ENCODE results near the gene SLC35G3. TPM values are rescaled to one million over a fixed set of nuclear protein-coding genes. Genes with fewer than 3 reads are reported as not detected.

The SLC35G3 gene
- not detected in 2 replicates for total RNA-seq

DNA sequence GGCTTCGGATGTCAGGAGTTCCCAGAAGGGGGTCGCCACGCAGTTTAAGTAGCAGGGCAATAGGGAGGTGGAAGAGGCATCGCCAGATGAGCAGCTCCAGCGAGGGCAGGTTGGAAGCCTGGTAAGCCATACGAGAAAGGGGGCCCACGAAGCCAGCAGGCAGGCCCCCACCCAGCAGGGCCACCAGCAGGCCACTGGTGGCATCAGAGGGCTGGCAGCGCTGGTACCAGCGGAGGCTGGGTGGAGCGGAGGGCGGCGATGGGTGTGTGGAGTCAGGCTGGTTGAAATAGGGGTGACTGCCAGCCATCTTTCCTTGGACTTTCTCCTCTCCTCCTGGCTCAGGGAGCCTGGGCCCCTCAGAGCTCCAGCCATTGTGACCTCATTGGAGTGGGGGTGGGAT is at the start of gene SLC35G3:
SLC35G3 (minus strand) TSS at position 393 of the 400 bp plus-strand sequence; CDS start at position 307, 86 bp downstream.

DNA sequence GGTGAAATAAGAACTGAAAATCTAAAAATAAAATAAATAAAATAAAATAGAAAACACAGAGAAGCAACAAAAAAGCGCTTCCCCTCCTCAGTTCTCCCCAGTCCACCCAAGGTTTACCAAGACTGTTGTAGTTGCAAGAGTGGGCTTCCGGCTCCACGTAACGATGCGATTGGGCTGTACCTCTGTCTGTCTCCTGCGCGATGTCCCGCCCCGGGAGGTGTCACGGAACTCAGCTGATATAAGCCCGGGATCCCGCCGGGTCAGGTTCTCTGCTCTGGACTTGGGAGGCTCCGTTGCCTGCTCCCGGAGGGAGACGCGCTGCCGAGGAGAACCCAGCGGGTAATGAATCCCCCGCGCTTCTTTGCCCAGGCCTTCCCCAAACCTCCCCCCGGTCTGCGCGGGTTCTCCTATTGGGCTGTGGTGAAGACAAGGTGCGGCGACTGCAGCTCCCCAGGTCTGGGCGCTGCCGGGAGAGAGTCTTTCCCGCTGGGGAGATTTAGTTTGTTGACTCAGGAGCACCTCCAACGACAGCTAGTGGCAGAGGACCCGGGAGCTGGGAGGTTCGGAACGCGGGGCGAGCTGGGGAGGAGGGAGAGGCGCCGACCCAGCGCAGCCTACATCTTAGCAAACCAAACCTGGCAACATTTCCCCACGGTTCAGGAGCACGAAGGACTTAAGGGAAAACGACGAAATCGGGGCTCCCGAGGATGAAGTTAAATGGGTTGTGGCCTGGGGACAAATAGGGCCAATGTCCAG is 48.8 kb upstream of the SLC35G3 start, which contains the start of gene SLFN5:
SLFN5 (plus strand) TSS at position 268 of the 756 bp plus-strand sequence. CDS start 15,619 bp downstream, outside the sequence.

DNA sequence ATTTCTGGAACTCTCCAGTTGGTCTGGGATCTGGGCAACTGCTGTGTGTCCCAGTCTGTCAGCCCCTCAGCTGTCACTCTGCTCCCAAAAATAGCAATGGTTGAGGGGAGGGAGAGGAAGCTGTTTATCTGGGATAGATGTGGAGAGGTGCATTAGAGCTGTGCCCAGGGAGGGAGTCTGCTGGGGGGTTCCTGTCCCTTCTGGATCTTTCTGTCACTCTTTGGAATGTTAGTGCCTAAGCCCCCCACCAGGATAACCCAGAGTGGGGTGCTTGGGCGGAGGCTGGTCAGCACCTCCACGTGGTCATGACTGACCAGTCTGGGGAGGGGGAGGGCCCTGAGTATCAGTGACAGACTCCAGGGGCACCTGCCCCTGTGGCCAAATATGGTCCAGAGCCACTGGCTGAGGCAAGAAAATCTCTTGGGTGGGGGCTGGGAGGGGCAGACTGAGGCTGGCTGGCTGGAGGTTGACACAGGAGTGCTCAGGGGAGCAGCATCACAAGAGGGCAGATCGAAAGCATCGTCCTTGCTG is 46.8 kb downstream of the SLC35G3 start, which contains the start of gene UNC45B:
UNC45B (plus strand) TSS at position 443 of the 531 bp plus-strand sequence. CDS start 447 bp downstream, outside the sequence.

Other genes with a start within 250 kb of the SLC35G3 start
- gene CCT6B, start 232.9 kb downstream of the SLC35G3 start, total RNA-seq: 0.51 and 1.2 TPM in 2 replicates
- gene ZNF830, start 232.9 kb downstream of the SLC35G3 start, total RNA-seq: 11.3 and 12.8 TPM in 2 replicates
- 30.3 and 57.9 TPM in 2 replicates for gene LIG3, start 213.9 kb downstream of the SLC35G3 start, total RNA-seq
- gene RFFL, start 130.7 kb downstream of the SLC35G3 start, total RNA-seq: 7.1 and 14.9 TPM in 2 replicates
- 7.7 and 9.7 TPM in 2 replicates for gene RAD51D, start 74.5 kb downstream of the SLC35G3 start, total RNA-seq
- not detected in 2 replicates for gene FNDC8, start 72.8 kb downstream of the SLC35G3 start, total RNA-seq
- gene NLE1, start 52.1 kb downstream of the SLC35G3 start, total RNA-seq: 22.6 and 24.8 TPM in 2 replicates
- not detected in 2 replicates for gene UNC45B, start 46.6 kb downstream of the SLC35G3 start, total RNA-seq
- 97.4 and 165 TPM in 2 replicates for gene SLFN5, start 48.7 kb upstream of the SLC35G3 start, total RNA-seq
- gene SLFN11, start 179.2 kb upstream of the SLC35G3 start, total RNA-seq: 30.3 and 63.5 TPM in 2 replicates
- 28.2 and 31.5 TPM in 2 replicates for gene SLFN12, start 238.1 kb upstream of the SLC35G3 start, total RNA-seq

Measured in smooth muscle cell of the umbilical artery (primary cell).